NT2/D1 (cell line): ENCODE data around the gene SRBD1.
"Not testable (repeated sequence)": the region's sequence is repeated elsewhere in the genome, so short reads cannot be mapped to it uniquely, and the experiment has no call there.

Experiments
- DNase-seq: peaks from one replicate; pipeline ENCODE4 v3.0.0-alpha.2; 2011; ENCODE audit warnings: low read depth, low spot score
- H3K27me3 ChIP-seq: 2 replicates; pipeline ENCODE4 v1.6.0; 2011; ENCODE audit warnings: mild to moderate bottlenecking; ENCODE audit not compliant: insufficient read length, insufficient read depth
- H3K36me3 ChIP-seq: 2 replicates; pipeline ENCODE4 v1.6.1; 2011; ENCODE audit warnings: mild to moderate bottlenecking, low read length, mixed read lengths; ENCODE audit not compliant: insufficient read depth, insufficient read length
- H3K4me1 ChIP-seq: 2 replicates; pipeline ENCODE4 v1.5.1; 2011; ENCODE audit not compliant: insufficient read depth, insufficient read length
- H3K4me3 ChIP-seq: 2 replicates; pipeline ENCODE4 v1.5.1; 2011; ENCODE audit warnings: low read depth; ENCODE audit not compliant: insufficient read length
- H3K9ac ChIP-seq: 2 replicates; pipeline ENCODE4 v1.6.0; 2011; ENCODE audit warnings: low read depth; ENCODE audit not compliant: insufficient read length
- H3K9me3 ChIP-seq: 2 replicates; pipeline ENCODE4 v1.5.1; 2011; ENCODE audit warnings: mild to moderate bottlenecking, low read length; ENCODE audit not compliant: insufficient read depth
- SUZ12 ChIP-seq: IDR thresholded peaks from 2 replicates; pipeline ENCODE4 v1.6.1; 2011; ENCODE audit not compliant: insufficient read length, insufficient read depth; ENCODE audit errors: extremely low read depth
- YY1 ChIP-seq: IDR thresholded peaks from 2 replicates; pipeline ENCODE4 v1.6.1; 2011; ENCODE audit not compliant: insufficient read length, insufficient read depth
- ZNF274 ChIP-seq: IDR thresholded peaks from 2 replicates; pipeline ENCODE4 v1.6.1; 2011; ENCODE audit warnings: mild to moderate bottlenecking, low read depth, low read length

The SRBD1 gene

DNA sequence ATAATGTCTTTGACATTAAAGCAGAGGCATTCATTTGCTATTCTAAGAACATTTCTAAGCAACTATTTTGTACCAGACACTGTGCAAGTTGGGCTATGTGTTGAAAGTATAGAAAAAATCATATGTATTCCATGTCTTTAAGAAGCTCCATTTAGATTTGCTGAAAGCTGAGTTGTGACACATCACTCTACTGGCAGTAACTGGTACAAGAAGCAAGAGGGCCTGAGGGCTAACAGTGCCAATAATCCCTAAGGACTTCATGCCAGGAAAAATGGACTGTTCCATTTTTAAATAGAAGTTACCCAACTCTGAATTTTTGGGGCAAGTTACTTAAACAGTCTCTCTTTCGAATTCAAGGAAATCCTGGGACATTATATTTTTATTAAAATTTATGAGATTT lies 178.7 kb downstream of the SRBD1 start:
- H3K36me3 ChIP-seq, result no peaks in the 10 kb centered on the region
- no peak for DNase-seq
- no peaks in the 10 kb centered on the region for H3K27me3 ChIP-seq
- TF ChIP-seq SUZ12, result no peak
- TF ChIP-seq YY1, result no peak
- no peak for TF ChIP-seq ZNF274
- H3K9me3 ChIP-seq, result peaks cover 9% of the 10 kb centered on the region
- H3K9ac ChIP-seq, result no peak overlapping the region
- no peak overlapping the region for H3K4me3 ChIP-seq
- H3K4me1 ChIP-seq, result no peaks in the 10 kb centered on the region

DNA sequence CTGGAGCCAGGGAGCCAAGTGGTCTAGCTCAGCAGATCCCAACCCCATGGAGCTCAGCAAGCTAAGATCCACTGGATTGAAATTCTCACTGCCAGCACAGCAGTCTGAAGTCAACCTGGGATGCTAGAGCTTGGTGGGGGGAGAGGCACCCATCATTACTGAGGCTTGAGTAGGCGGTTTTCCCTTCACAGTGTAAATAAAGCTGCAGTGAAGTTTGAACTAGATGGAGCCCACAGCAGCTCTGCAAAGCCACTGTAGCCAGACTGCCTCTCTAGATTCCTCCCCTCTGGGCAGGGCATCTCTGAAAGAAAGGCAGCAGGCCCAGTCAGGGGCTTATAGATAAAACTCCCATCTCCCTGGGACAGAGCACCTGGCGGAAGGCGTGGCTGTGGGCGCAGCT lies 185.0 kb downstream of the SRBD1 start:
- H3K9me3 ChIP-seq, DNase-seq, H3K27me3 ChIP-seq, H3K9ac ChIP-seq, H3K4me1 ChIP-seq, H3K4me3 ChIP-seq, H3K36me3 ChIP-seq: not testable (repeated sequence)

DNA sequence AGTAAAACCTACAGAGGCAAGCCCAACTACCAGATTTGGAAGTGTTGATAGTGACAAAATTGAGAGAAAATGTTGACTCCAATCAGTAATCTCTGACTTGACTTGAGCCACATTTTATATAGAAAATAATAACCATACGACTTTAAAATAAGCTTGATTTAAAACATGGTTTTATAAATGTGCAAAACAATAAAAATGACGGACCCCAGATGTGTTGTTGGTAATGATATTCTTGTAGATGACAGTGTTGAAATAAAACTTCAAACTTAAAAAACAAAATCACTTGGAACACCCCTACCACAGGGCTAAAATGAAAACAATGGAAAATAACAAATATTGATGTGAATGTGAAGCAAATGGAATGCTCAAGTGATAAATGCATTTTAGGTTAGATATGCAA lies 188.1 kb downstream of the SRBD1 start:
- Histone ChIP-seq H3K9me3 (no peaks in the 10 kb centered on the region), H3K4me3 (no peak overlapping the region), H3K9ac (no peak overlapping the region), H3K4me1 (no peaks in the 10 kb centered on the region), H3K36me3 (peaks cover 5% of the 10 kb centered on the region), H3K27me3 (no peaks in the 10 kb centered on the region)
- no peak for DNase-seq
- TF ChIP-seq YY1 (no peak), SUZ12 (no peak), ZNF274 (no peak)

DNA sequence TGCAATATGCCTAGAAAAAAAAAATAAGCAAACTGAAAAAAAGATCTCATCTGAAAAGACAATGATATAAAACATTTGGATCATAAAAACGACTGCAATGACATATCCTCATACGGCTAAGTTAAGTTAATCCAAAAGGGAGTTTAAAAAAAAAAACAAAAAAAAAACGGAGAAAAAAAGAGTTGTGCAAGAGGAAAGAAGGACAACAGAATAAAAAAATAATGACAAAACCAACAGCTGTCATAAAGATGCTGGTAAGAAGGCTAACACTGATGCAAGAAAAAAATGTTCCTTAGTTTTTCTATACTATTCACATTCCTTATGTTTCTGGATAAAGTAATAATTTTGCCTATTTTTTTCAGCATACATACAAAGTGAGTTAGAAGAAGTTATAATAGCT lies 192.5 kb downstream of the SRBD1 start:
- Histone ChIP-seq H3K9me3 (no peaks in the 10 kb centered on the region), H3K27me3 (no peaks in the 10 kb centered on the region), H3K4me1 (no peaks in the 10 kb centered on the region), H3K4me3 (no peak overlapping the region), H3K36me3 (peaks cover 8% of the 10 kb centered on the region), H3K9ac (no peak overlapping the region)
- TF ChIP-seq SUZ12, result no peak
- no peak for DNase-seq

DNA sequence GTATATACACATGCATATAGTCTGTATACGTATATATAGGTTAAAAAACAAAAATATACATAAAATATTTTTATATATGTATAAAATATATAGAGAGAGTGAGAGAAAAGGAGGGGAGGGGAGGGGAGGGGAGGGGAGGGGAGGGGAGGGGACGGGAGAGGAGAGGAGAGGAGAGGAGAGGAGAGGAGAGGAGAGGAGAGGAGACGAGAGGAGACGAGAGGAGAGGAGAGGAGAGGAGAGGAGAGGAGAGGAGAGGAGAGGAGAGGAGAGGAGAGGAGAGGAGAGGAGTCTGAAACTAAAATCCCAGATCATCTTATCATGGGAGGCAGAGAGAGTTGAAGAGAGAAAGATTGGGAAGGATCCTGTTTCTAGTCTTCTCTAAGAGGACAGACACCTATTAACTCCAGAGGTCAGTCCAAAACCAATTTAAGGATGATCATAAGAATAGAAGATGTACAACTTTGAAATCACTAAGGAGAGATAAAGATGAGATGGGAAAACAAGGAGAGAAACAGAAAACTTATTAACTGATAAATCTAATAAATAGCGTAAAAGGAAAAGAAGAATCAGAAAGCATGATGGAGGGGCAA lies 195.4 kb downstream of the SRBD1 start:
- H3K36me3 ChIP-seq, result peaks cover 9% of the 10 kb centered on the region
- DNase-seq, result no peak
- H3K9ac ChIP-seq, result no peak overlapping the region
- no peaks in the 10 kb centered on the region for H3K27me3 ChIP-seq
- H3K9me3 ChIP-seq, result no peaks in the 10 kb centered on the region
- no peak overlapping the region for H3K4me3 ChIP-seq
- TF ChIP-seq ZNF274, result no peak
- TF ChIP-seq SUZ12, result no peak
- TF ChIP-seq YY1, result no peak
- H3K4me1 ChIP-seq, result no peaks in the 10 kb centered on the region

DNA sequence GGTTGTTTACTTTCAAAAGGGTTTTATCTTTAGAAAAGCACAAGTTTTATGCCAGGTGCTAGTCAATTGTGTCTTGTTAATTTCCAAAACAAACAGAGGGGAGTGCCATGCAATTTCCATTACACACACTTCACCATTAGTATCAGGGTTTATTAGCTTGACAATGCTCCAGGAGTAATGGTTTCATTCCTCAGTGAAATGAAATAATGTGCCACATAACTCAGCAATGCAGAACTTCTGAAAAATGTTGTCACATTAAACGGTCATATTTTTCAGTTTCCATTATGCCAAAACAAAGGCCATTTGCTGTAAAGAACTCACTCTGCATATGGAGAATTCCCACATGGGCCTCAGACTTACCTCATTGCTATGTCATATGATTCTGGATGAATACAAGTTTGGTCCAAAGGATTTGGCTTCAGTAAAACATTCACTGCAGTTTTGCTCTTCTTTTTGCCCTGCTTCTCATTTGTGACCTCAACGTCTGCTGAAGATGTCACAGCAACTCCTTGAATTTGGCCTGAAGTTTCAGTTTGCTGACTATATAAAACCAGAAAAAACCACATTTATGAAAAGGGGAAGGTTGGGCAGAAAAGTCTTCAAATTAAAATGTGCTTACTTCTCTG lies 198.2 kb downstream of the SRBD1 start:
- no peaks in the 10 kb centered on the region for H3K27me3 ChIP-seq
- TF ChIP-seq ZNF274 (no peak), YY1 (no peak), SUZ12 (no peak)
- H3K9ac ChIP-seq, result no peak overlapping the region
- no peaks in the 10 kb centered on the region for H3K9me3 ChIP-seq
- H3K4me3 ChIP-seq, result no peak overlapping the region
- peak; percentile 11 for DNase-seq
- peaks cover 7% of the 10 kb centered on the region for H3K36me3 ChIP-seq
- no peaks in the 10 kb centered on the region for H3K4me1 ChIP-seq

DNA sequence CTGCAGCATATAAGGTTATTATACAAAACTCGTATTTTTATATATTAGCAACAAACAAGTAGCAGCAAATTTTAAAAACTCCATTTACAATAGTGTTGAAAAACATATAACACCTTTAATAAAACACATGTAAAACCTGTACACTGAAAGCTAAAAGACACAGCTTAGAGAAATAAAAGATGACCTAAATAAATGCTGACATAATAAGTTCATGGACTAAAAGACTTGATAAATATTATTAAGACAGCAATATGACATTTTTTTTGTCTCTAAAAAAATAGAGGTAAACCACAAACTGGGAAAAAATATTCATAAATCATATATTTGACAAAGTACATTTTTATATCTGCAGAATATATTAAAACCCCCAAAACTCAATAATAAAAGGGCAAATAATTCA lies 201.4 kb downstream of the SRBD1 start:
- no peak overlapping the region for H3K4me3 ChIP-seq
- peaks cover 4% of the 10 kb centered on the region for H3K36me3 ChIP-seq
- H3K9ac ChIP-seq, result no peak overlapping the region
- H3K9me3 ChIP-seq, result no peaks in the 10 kb centered on the region
- no peak for TF ChIP-seq ZNF274
- TF ChIP-seq SUZ12, result no peak
- no peak for TF ChIP-seq YY1
- H3K4me1 ChIP-seq, result no peaks in the 10 kb centered on the region
- DNase-seq, result no peak
- H3K27me3 ChIP-seq, result no peaks in the 10 kb centered on the region
